NCI-H446 treated with DMSO at 0.1 percent for 48 hours (cell line): ENCODE results near the gene MRGPRF.

Source experiments
- DNase-seq: peaks from one replicate; lab custom pipeline; 2025; lab: John Stamatoyannopoulos, UW

The MRGPRF gene

GRCh38 chr11:69013009-69013951 is at the start of gene MRGPRF:
MRGPRF (minus strand) TSS chr11:69013246; CDS start chr11:69009901, 3,345 bp downstream.
- DNase-seq = no peak

- no peak for DNase-seq
These were observed 49.3 kb upstream of the MRGPRF start for GRCh38 chr11:69062169-69062855.

- DNase-seq = no peak
These were observed 48.6 kb upstream of the MRGPRF start for GRCh38 chr11:69061713-69062053.

GRCh38 chr11:69060806-69061712 is 48.0 kb upstream of the MRGPRF start:
- DNase-seq = no peak

- DNase-seq = no peak
These were observed 46.9 kb upstream of the MRGPRF start for GRCh38 chr11:69059985-69060384.

GRCh38 chr11:69059429-69059828 is 46.4 kb upstream of the MRGPRF start:
- DNase-seq = no peak

GRCh38 chr11:69058511-69059270 is 45.6 kb upstream of the MRGPRF start:
- no peak for DNase-seq

- DNase-seq = no peak
These were observed 44.8 kb upstream of the MRGPRF start for GRCh38 chr11:69057801-69058200.

- DNase-seq = no peak
These were observed 44.2 kb upstream of the MRGPRF start for GRCh38 chr11:69057236-69057635.

- DNase-seq = no peak
These were observed 42.8 kb upstream of the MRGPRF start for GRCh38 chr11:69055598-69056516.

GRCh38 chr11:69055212-69055586 is 42.2 kb upstream of the MRGPRF start:
- DNase-seq = no peak

- no peak for DNase-seq
These were observed 41.6 kb upstream of the MRGPRF start for GRCh38 chr11:69054397-69055211.

- no peak for DNase-seq
These were observed 40.7 kb upstream of the MRGPRF start for GRCh38 chr11:69053546-69054396.

- no peak for DNase-seq
These were observed 40.1 kb upstream of the MRGPRF start for GRCh38 chr11:69053169-69053477.

GRCh38 chr11:69052343-69053168 is 39.5 kb upstream of the MRGPRF start:
- no peak for DNase-seq

GRCh38 chr11:69051381-69052342 is 38.6 kb upstream of the MRGPRF start:
- DNase-seq = no peak
